HG03442 (cell line): Measurements from ENCODE around the gene CACNA1D.
A peak's percentile ranks its signal among the peaks of the same experiment; 100 is the strongest.

Source experiments
- ATAC-seq: cut with Tn5 transposase; IDR thresholded peaks from one replicate; pipeline ENCODE4 v1.9.1; 2021; ENCODE audit warnings: mild to moderate bottlenecking, moderate library complexity; ENCODE audit not compliant: unreplicated experiment

Gene CACNA1D

GRCh38 chr3:53708001-53708621 lies 213.7 kb downstream of the CACNA1D start:
- no peak for ATAC-seq

DNA sequence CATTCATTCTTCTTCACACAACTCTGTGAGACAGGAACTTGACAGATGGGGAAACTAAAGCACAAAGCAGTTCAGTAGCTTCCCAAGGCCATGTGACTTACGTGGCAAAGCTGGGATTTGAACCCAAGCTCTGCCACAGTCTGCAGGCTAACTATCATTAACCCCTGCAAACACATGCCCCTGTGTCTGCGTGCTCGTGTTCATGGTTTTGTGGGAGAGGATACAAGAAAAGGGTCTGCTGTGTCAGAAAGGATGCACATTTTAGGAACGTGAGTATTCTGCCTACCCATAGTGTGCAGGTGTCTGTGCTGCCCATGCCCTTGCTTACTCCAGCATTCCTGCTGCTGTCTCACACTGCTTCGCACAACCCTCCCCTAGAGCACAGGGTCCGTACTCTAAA lies 214.8 kb downstream of the CACNA1D start:
- ATAC-seq, result no peak

GRCh38 chr3:53709860-53710674 lies 215.7 kb downstream of the CACNA1D start:
- ATAC-seq, result peak; percentile 71

DNA sequence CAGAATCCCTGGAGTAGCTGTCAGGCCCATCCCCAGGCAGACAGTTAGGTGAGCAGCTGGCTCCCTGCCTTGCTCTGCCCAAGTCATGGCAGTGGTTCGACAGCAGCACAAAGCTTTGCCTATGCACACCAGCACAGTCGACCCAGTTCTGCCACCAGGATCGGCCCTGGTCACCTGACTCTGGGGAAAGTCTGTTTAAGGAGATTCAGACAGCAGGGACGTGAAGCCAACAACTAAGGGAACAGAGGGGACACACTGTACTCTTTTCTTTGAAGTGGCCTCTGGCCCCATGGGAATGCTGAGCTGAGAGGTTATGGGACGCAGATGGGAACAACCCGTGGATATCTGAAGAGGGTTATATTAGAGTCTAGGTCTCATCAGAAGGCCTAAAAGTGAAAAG lies 217.0 kb downstream of the CACNA1D start:
- no peak for ATAC-seq

- ATAC-seq, result peak; percentile 52
Observed at GRCh38 chr3:53712817-53713388, 218.5 kb downstream of the CACNA1D start.

GRCh38 chr3:53713626-53714025 lies 219.2 kb downstream of the CACNA1D start:
- no peak for ATAC-seq

DNA sequence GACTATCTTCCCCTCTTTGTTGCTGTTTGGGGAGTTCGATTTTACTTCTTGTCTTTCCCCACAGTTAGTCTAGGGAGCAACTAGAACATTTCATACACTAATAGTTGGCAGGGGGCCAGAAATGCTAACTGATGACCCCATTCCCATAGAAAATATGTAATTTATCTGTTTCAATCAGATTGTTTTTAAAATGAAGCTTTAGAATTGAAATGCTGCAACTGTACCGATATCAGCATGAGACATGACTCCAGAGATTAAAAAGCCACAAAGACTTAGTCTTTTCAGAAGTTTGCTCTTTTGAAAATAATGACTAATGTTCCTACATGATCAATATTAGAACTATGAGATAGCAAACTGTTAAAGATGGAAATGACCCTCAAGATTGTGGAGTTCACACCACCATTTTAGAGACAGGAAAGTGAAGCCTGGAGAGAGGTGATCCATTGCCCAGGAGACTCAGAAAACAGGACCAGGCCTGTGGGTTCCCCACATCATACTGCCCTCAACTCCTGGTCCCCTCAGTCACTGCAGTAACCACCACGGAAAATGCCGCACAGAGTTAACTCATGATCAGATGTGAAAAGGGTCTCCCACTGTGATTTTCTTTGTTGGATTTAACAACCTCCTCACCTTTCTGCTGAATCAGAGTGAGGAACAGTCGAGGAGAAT lies 221.5 kb downstream of the CACNA1D start:
- no peak for ATAC-seq

GRCh38 chr3:53716998-53717397 lies 222.6 kb downstream of the CACNA1D start:
- ATAC-seq, result no peak

- ATAC-seq, result no peak
Observed at GRCh38 chr3:53718462-53718861, 224.1 kb downstream of the CACNA1D start.

DNA sequence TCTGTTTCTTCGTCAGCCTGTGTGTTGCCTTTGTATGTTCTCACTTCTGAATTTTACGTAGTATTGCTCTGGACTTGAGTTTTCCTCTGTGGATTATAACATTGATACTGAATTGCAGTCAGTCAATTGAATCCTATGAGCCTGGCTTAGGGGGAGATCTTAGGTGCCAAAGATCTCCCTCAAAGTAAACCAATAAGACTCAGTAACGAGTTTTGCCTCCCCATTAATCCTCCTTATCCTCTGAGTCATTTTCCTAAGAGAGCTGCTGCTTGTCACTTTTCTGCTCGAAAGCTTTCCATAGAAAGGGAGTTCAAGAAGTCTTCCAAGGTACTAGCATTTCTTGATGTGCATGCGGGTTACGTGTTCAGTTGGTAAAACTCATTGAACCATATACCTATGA lies 225.4 kb downstream of the CACNA1D start:
- ATAC-seq, result no peak

DNA sequence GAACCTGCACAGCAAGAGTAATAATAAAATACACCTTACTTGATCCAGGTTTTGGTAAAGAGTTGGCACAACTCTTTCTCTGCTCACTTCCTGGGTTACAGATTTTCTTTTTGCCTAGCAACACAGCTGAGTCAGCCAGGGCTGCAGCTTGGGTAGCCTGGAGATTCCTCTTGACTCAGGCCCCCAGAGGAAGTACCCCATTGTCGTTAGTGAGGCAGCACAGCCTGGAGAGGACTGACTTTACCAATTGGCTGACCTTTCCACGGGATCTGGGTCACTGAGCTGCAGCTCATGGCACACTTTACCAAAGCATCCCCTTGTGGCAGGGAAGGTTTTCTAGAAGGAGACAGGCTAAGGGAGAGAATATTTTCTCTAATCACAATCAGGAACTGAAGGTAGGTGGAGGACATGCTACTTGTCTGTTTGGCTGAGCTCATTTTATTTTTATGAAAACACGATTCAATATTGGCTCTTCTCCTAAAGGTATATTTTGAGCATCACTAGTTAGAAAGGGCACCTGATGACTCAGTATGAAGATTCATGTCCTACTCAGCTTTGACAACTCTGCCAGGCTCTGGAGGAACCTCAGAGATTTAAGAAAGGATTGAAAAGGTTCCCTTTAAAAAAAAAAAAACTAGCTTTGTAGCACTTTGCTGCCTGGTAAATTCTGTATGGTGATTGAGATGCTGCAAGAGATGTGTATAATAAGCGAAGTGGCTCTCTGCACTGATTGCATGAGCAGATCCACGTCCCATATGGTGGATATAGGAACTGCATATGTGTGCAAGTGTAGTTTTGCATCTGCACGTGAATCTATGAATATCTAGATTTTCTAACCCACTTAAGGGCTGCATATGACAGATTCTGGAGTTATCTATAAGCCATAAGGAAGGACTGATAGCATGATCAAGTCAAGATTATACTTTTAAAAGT lies 227.0 kb downstream of the CACNA1D start:
- ATAC-seq, result no peak

DNA sequence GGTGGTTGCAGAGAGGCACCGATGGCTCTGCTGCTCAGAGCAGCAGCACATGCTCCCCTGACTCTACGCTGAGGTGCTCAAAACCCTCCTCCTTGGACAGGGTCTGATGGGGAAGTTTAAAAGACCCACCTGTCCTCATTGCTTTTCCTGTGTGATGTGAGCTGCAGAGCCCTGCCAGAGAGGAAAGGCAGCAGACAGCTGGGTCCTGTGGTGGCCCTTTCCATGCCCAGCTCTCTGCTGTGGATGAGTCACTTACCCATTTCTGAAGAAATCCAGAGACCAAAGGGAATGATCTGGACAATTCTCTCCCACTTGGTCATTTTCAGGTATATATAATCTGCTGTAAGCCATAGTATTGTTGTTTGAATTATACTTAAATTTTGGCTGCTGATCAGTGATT lies 230.2 kb downstream of the CACNA1D start:
- ATAC-seq, result no peak

GRCh38 chr3:53725387-53725995 lies 231.1 kb downstream of the CACNA1D start:
- ATAC-seq, result no peak

- no peak for ATAC-seq
Observed at GRCh38 chr3:53726643-53727042, 232.2 kb downstream of the CACNA1D start.

DNA sequence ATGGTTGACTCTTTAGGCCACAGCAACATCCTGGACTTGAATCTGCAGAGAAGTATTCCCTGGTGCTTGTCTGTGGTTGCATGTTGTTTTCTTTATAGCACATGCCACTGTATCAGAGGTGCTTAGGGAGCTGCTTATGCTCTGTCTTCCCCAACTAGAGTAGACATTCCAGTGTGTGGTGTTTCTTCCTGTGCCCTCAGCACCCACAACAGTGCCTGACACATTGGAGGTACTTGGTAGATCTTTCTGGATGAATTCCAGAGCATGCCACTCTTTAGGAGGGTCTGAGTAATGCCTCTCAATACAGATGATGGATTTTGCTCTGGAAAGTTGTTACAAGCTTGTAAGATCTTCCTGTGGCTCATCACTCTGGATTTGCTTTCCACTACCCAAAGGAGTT lies 234.2 kb downstream of the CACNA1D start:
- no peak for ATAC-seq

DNA sequence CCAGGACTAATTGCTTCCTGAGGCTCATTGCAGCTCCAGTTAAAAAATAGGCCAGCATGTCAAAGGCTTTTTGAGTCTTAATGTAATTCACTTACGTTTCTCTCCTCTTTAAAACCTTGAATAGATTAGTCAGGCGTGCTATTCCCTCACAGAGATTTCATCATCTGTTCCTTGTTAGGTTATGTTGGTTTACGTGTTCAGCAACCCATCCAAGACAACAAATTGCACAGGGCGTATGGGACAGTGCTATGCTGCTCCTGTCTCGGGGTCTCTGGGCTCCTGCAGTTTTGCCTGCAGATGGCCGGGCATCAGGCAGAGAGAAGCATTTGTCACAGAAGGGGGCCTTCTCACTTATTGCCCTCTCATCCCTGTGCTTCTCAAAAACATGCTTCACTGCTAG lies 234.7 kb downstream of the CACNA1D start:
- no peak for ATAC-seq

GRCh38 chr3:53729618-53730017 lies 235.2 kb downstream of the CACNA1D start:
- ATAC-seq, result peak; percentile 57

- ATAC-seq, result no peak
Observed at GRCh38 chr3:53730576-53730975, 236.2 kb downstream of the CACNA1D start.

GRCh38 chr3:53731934-53732624 lies 237.7 kb downstream of the CACNA1D start:
- ATAC-seq, result no peak

- ATAC-seq, result no peak
Observed at GRCh38 chr3:53733446-53733845, 239.0 kb downstream of the CACNA1D start.
